HepG2 (cell line): ENCODE results near the gene LRRC8D. TPM values are rescaled to one million over a fixed set of nuclear protein-coding genes. Genes with fewer than 3 reads are reported as not detected.

Experiments used
- ATAC-seq: fragments of 200-7000 bp; cut with Tn5 transposase; 3 replicates; pipeline ENCODE4 v1.9.1; 2020; ENCODE audit warnings: mild to moderate bottlenecking, moderate library complexity
- BruUV-seq: library from RNA; stranded (reverse); fragments of 400-500 nt; replicated peaks from 2 replicates; lab custom pipeline; 2021; lab: Mats Ljungman, UMichigan
- CTCF ChIA-PET: fragments of 300-600 bp; formaldehyde crosslinking; extraction: SDS; loops from one replicate; lab custom pipeline; 2021; ENCODE audit warnings: low total read pairs, inconsistent platforms, low intra/inter-chr PET ratio; lab: Yijun Ruan, JAX
- POLR2A ChIA-PET: fragments of 350-600 bp; sonication (Branson Sonifier 250); formaldehyde crosslinking; loops from one replicate; lab custom pipeline; 2020; ENCODE audit warnings: antibody characterized with exemption, inconsistent platforms; lab: Yijun Ruan, JAX
- DNase-seq: peaks from one replicate; pipeline ENCODE4 v3.0.0-alpha.2; 2015; ENCODE audit warnings: low spot score
- FAIRE-seq: peaks from 3 replicates; lab custom pipeline; 2011; peaks lifted over from hg19 to GRCh38; lab: Jason Lieb, UNC
- H2AFZ ChIP-seq: one replicate; pipeline ENCODE4 v1.6.1; 2011; ENCODE audit warnings: low read length, inconsistent platforms
- H3K27ac ChIP-seq: fragments of 300-600 bp; 3 replicates; pipeline ENCODE4 v1.8.0; 2011; ENCODE audit warnings: mixed run types, mild to moderate bottlenecking, mixed read lengths, low read length, inconsistent platforms; ENCODE audit not compliant: insufficient read depth; ENCODE audit errors: extremely low read length
- H3K27me3 ChIP-seq, 2 experiments: fragments of 200-600 bp in 1 of 2; 2 replicates in 1 of 2; 3 replicates in 1 of 2; pipeline versions ENCODE4 v1.6.0 to v1.8.0; 2011; ENCODE audit warnings: low read length in 2 of 2, mild to moderate bottlenecking in 2 of 2, moderate library complexity in 2 of 2, inconsistent platforms in 1 of 2; ENCODE audit not compliant: insufficient read depth in 2 of 2, control insufficient read depth in 1 of 2
- H3K36me3 ChIP-seq, 2 experiments: fragments of 200-600 bp in 1 of 2; replicated peaks in 1 of 2; 2 replicates in 1 of 2; 3 replicates in 1 of 2; pipeline versions ENCODE4 v1.5.1 to v1.8.0; 2011; ENCODE audit warnings: low read length in 2 of 2, inconsistent platforms in 1 of 2; ENCODE audit not compliant: insufficient read depth in 2 of 2, control insufficient read depth in 1 of 2
- H3K4me1 ChIP-seq: 2 replicates; pipeline ENCODE4 v1.5.1; 2012; ENCODE audit warnings: low read length, inconsistent platforms; ENCODE audit not compliant: insufficient read depth
- H3K4me2 ChIP-seq: 2 replicates; pipeline ENCODE4 v1.6.0; 2011; ENCODE audit warnings: low read depth, low read length, inconsistent platforms
- H3K4me3 ChIP-seq, 3 experiments: fragments of 200-600 bp in 1 of 3; sonication (generic), shearing (Covaris generic) in 1 of 3; replicated peaks in 1 of 3; 2 replicates each; pipeline ENCODE4 v1.5.1; 2011 to 2016; ENCODE audit warnings: low read length in 3 of 3, inconsistent platforms in 2 of 3, low read depth in 2 of 3, mild to moderate bottlenecking in 2 of 3, control low read depth in 1 of 3, mixed read lengths in 1 of 3; ENCODE audit not compliant: insufficient read depth in 1 of 3
- H3K79me2 ChIP-seq: one replicate; pipeline ENCODE4 v1.6.1; 2011; ENCODE audit warnings: low read length, inconsistent platforms; ENCODE audit not compliant: insufficient read depth
- H3K9ac ChIP-seq: 2 replicates; pipeline ENCODE4 v1.6.0; 2011; ENCODE audit warnings: mild to moderate bottlenecking, low read depth, low read length, inconsistent platforms; ENCODE audit not compliant: insufficient read depth
- H3K9me3 ChIP-seq: 2 replicates; pipeline ENCODE4 v1.5.1; 2012; ENCODE audit warnings: mild to moderate bottlenecking, low read length
- H4K20me1 ChIP-seq: 2 replicates; pipeline ENCODE4 v1.6.0; 2011; ENCODE audit warnings: inconsistent platforms, mild to moderate bottlenecking, low read length, moderate library complexity; ENCODE audit not compliant: insufficient read depth
- ARID4A ChIP-seq: sonication (generic); formaldehyde crosslinking; IDR thresholded peaks from 2 replicates; pipeline ENCODE4 v1.5.0; 2020; ENCODE audit warnings: mild to moderate bottlenecking, missing genetic modification reagents, borderline replicate concordance
- ELF1 ChIP-seq: sonication (generic); formaldehyde crosslinking; IDR thresholded peaks from 2 replicates; pipeline ENCODE4 v1.4.0; 2020; ENCODE audit warnings: missing genetic modification reagents
- NFYB ChIP-seq: sonication (generic); formaldehyde crosslinking; IDR thresholded peaks from 2 replicates; pipeline ENCODE4 v1.4.0; 2020; ENCODE audit warnings: missing genetic modification reagents
- ZNF776 ChIP-seq: sonication (generic); formaldehyde crosslinking; IDR thresholded peaks from 2 replicates; pipeline ENCODE4 v1.4.0; 2020; ENCODE audit warnings: mild to moderate bottlenecking, missing genetic modification reagents
- in situ Hi-C: cut with HindIII; loops from 2 replicates; pipeline ENCODE4 v1.10.0; 2017; ENCODE audit warnings: low pct_unique_long_range_greater_than_20kb; ENCODE audit not compliant: extremely low pct_ligation_motif_present
- intact Hi-C: fragments of 100-400 bp; cut with micrococcal nuclease; formaldehyde crosslinking; loops from one replicate; pipeline ENCODE4 v1.10.0; 2022; ENCODE audit not compliant: unreplicated experiment
- polyA plus RNA-seq, 8 experiments: library from polyadenylated mRNA; depleted of rRNA in 3 of 8; stranded (reverse) in 7 of 8; unstranded in 1 of 8; fragments of >200 nt; fragmentation: Illumina TruSeq in 4 of 8; extraction: Trizol in 4 of 8; gene quantifications; 2 replicates each; pipeline versions ENCODE4 v1.2.1 to v1.2.3, GENCODE V29; 2011 to 2016; ENCODE audit warnings: low read depth in 4 of 8, missing spikeins in 1 of 8, mixed read lengths in 1 of 8; ENCODE audit not compliant: insufficient read depth in 1 of 8
- total RNA-seq, 5 experiments: library from RNA; depleted of rRNA; stranded (reverse); fragments of >200 nt; fragmentation: Illumina TruSeq; extraction: Trizol; gene quantifications; 2 replicates each; pipeline ENCODE4 v1.2.3, GENCODE V29; 2016; ENCODE audit warnings: low read depth in 1 of 5

The LRRC8D gene
- total and polyA plus RNA-seq, 2 of the 13 experiments (the other 11 are each of a cell fraction or from before 2014, with no cell fraction given), result 29.9 to 45.5 TPM

GRCh38 chr1:89971600-89971999 is 150.8 kb downstream of the LRRC8D start (continued):
- TF ChIP-seq ZNF776 (no peak), NFYB (CRISPR knock-in tag) (no peak), ELF1 (CRISPR knock-in tag) (no peak)
- TF ChIP-seq, all 625 proteins: peak for 0

- Histone ChIP-seq H3K27ac (no peak overlapping the region), H4K20me1 (no peaks in the 10 kb centered on the region), H3K27me3 (no peaks in the 10 kb centered on the region; a peak in 1 of 5 replicates), H3K4me3 (no peak overlapping the region), H3K4me1 (peaks cover 11% of the 10 kb centered on the region), H3K4me2 (no peak overlapping the region), H3K79me2 (no peaks in the 10 kb centered on the region), H3K9ac (no peak overlapping the region), H3K36me3 (no peaks in the 10 kb centered on the region), H2AFZ (peak overlapping the region; percentile 4), H3K9me3 (no peaks in the 10 kb centered on the region)
- FAIRE-seq, result no peak
- in situ Hi-C loops (no loop called here), intact Hi-C loops (no loop called here)
- no peak for TF ChIP-seq ARID4A (CRISPR knock-in tag)
- BruUV-seq, result no TSS peak
- CTCF ChIA-PET, result no interaction called here
- no peak for DNase-seq
- ATAC-seq, result no peak
- POLR2A ChIA-PET, result no interaction called here
Observed at GRCh38 chr1:89972024-89972423, 151.2 kb downstream of the LRRC8D start.
